Esophagus squamous epithelium (tissue), 5 donors: ENCODE results near the gene UGP2. TPM values are rescaled to one million over a fixed set of nuclear protein-coding genes. Genes with fewer than 3 reads are reported as not detected.

Experiments
- DNase-seq: peaks from one replicate; lab custom pipeline; 2025; lab: John Stamatoyannopoulos, UW
- H3K27ac ChIP-seq, 4 donors: fragments of 200-600 bp; sonication (generic); one replicate each; pipeline ENCODE4 v1.5.1; 2016 to 2019; ENCODE audit warnings: mild to moderate bottlenecking in 1 of 4
- H3K27me3 ChIP-seq, 4 donors: fragments of 200-600 bp; sonication (generic); 1 replicate in 3 of 4; 2 replicates in 1 of 4; pipeline versions ENCODE4 v1.5.1 to v1.6.0; 2017 to 2021; ENCODE audit warnings: antibody characterized with exemption in 1 of 4
- H3K36me3 ChIP-seq, 3 donors: fragments of 200-600 bp; sonication (generic); one replicate each; pipeline ENCODE4 v1.5.1; 2016 to 2019
- H3K4me1 ChIP-seq, 3 donors: fragments of 200-600 bp; sonication (generic); one replicate each; pipeline ENCODE4 v1.5.1; 2017 to 2019
- H3K4me3 ChIP-seq, 4 donors: fragments of 200-600 bp; sonication (generic); 1 replicate in 3 of 4; 2 replicates in 1 of 4; pipeline ENCODE4 v1.5.1; 2016 to 2019; ENCODE audit warnings: mild to moderate bottlenecking in 2 of 4, moderate library complexity in 1 of 4
- H3K9me3 ChIP-seq, 3 donors: fragments of 200-600 bp; sonication (generic); one replicate each; pipeline ENCODE4 v1.5.1; 2016 to 2019
- POLR2A ChIP-seq, 4 donors: fragments of 450-650 bp; IDR thresholded peaks; one replicate each; pipeline ENCODE4 v1.6.1; 2017; ENCODE audit warnings: antibody characterized with exemption in 4 of 4, mild to moderate bottlenecking in 4 of 4, moderate library complexity in 3 of 4
- WGBS, 2 donors: methylation state at CpG; one replicate each; pipeline ENCODE4 v1.1.5; 2018; 5-methylcytosine and 5-hydroxymethylcytosine counted together
- intact Hi-C: fragments of 100-400 bp; cut with DNase I; formaldehyde crosslinking; loops from one replicate; pipeline ENCODE4 v1.15.0; 2022
- total RNA-seq, 4 donors: library from RNA; depleted of rRNA; stranded (reverse); fragments of >200 nt; gene quantifications; one replicate each; pipeline ENCODE4 v1.1.0, GENCODE V29; 2016
- TF ChIP-seq, protein P1 (sequence below), 6 experiments: fragments of 450-650 bp in 4 of 6; fragments of 200-600 bp in 2 of 6; sonication (generic) in 2 of 6; IDR thresholded peaks; one replicate each; pipeline ENCODE4 v1.5.1; 2016 to 2019; ENCODE audit warnings: antibody characterized with exemption in 6 of 6, mild to moderate bottlenecking in 4 of 6, moderate library complexity in 4 of 6
- donor health status: DM: yes; HTN: yes; CAD: no.

The UGP2 gene
- total RNA-seq, 4 donors from 2014 or later: 70.1 to 110 (median 99.5) TPM

DNA sequence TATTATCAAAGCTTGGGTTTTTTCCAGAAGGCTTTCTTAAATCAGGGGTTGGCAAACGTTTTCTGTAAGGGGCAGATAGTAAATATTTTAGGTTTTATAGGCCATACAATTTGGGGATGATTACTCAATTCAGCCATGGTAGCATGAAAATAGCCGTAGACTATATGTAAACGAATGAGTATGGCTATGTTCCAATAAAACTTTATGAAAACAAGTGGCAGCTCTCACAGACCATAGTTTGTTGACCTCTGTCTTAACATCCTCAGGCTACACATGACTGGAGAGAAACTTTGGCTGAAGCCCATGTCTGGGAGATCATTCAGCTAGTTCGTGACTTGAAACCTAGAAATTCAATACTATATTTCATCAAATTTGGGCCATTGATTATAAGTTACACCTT, 30.2 kb downstream of the UGP2 start:
- intact Hi-C loops: no loop called here
- no peaks in the 10 kb centered on the region for H3K9me3 ChIP-seq
- DNase-seq: no peak
- peaks cover 0 to 35% (median 0%) of the 10 kb centered on the region in 3 donors for H3K36me3 ChIP-seq
- H3K27ac ChIP-seq: no peak overlapping the region
- peaks cover 9 to 64% (median 23%) of the 10 kb centered on the region in 3 donors for H3K4me1 ChIP-seq
- H3K4me3 ChIP-seq: no peak overlapping the region
- WGBS, 2 donors: 63 to 69% methylated on average over 4 of the region's 4 CpGs
- H3K27me3 ChIP-seq: no peaks in the 10 kb centered on the region
- TF ChIP-seq POLR2A (IDR thresholded peaks at IDR 0.05): no peak
- TF ChIP-seq, protein P1, sequence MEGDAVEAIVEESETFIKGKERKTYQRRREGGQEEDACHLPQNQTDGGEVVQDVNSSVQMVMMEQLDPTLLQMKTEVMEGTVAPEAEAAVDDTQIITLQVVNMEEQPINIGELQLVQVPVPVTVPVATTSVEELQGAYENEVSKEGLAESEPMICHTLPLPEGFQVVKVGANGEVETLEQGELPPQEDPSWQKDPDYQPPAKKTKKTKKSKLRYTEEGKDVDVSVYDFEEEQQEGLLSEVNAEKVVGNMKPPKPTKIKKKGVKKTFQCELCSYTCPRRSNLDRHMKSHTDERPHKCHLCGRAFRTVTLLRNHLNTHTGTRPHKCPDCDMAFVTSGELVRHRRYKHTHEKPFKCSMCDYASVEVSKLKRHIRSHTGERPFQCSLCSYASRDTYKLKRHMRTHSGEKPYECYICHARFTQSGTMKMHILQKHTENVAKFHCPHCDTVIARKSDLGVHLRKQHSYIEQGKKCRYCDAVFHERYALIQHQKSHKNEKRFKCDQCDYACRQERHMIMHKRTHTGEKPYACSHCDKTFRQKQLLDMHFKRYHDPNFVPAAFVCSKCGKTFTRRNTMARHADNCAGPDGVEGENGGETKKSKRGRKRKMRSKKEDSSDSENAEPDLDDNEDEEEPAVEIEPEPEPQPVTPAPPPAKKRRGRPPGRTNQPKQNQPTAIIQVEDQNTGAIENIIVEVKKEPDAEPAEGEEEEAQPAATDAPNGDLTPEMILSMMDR (IDR thresholded peaks at IDR 0.05): no peak

- intact Hi-C loops: no loop called here
- WGBS, 2 donors: 43 to 64% methylated on average over 6 of the region's 6 CpGs
Observed at GRCh38 chr2:63872571-63873328, 31.1 kb downstream of the UGP2 start.

DNA sequence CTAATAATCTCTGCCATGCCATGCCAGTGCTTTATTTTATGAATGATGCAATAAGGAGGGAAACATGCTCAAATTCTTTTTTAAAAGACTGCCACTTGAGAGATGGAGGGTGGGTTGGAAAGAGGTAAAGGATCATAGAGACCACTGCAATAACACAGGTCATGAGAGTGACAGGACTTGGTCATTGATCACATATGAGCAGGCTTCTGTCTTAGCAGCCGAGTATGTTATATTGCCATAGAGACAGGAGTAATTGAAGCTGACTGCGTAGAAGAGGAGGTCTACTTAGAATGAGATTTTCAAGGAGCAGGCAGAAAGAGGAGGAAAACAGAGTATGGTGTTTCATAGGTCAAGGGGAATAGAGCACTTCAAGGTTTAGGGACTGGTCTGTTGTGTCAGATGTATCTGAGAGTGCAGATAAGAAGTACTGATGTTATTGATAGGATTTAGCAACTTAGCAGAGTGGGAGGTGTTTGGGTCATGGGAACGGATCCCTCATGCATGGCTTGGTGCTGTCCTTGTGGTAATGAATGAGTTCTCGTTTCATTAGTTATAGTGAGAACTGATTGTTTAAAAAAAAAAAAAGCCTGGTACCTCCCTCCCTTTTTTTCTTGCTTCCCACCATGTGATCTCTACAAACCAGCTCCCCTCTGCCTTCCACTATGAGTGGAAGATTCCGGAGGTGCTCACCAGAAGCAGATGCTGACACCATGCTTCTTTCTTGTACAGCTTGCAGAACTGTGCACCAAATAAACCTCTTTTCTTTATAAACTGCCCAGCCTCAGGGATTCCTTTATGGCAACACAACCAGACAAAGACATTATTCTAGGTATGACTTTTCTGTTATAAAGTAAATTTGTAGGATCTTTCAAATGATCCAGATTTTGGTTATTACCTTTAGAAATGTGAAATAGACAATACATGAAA, 32.8 kb downstream of the UGP2 start:
- 84 to 89% methylated on average over 5 of the region's 5 CpGs for WGBS, 2 donors
- no peak for TF ChIP-seq POLR2A (IDR thresholded peaks at IDR 0.05)
- TF ChIP-seq, protein P1 (IDR thresholded peaks at IDR 0.05): no peak
- H3K27me3 ChIP-seq: no peaks in the 10 kb centered on the region
- peaks cover 9 to 68% (median 23%) of the 10 kb centered on the region in 3 donors for H3K4me1 ChIP-seq
- peak overlapping the region in 1 of 4 donors; percentile 81 for H3K27ac ChIP-seq
- intact Hi-C loops: no loop called here
- H3K9me3 ChIP-seq: no peaks in the 10 kb centered on the region
- H3K4me3 ChIP-seq: no peak overlapping the region
- H3K36me3 ChIP-seq: peaks cover 0 to 35% (median 0%) of the 10 kb centered on the region in 3 donors
- DNase-seq: no peak

More at GRCh38 chr2:63872571-63873328, 31.1 kb downstream of the UGP2 start:
- TF ChIP-seq, protein P1 (IDR thresholded peaks at IDR 0.05): no peak
- TF ChIP-seq POLR2A (IDR thresholded peaks at IDR 0.05): no peak
- no peaks in the 10 kb centered on the region for H3K9me3 ChIP-seq
- H3K36me3 ChIP-seq: peaks cover 0 to 38% (median 0%) of the 10 kb centered on the region in 3 donors
- H3K27me3 ChIP-seq: no peaks in the 10 kb centered on the region
- peaks cover 9 to 68% (median 23%) of the 10 kb centered on the region in 3 donors for H3K4me1 ChIP-seq
- no peak overlapping the region for H3K27ac ChIP-seq
- no peak overlapping the region for H3K4me3 ChIP-seq
- no peak for DNase-seq

- Histone ChIP-seq H3K4me3 (no peak overlapping the region), H3K36me3 (peaks cover 0 to 35% (median 0%) of the 10 kb centered on the region in 3 donors), H3K4me1 (peaks cover 9 to 68% (median 23%) of the 10 kb centered on the region in 3 donors), H3K27ac (peak overlapping the region in 2 of 4 donors; percentile 18 to 81), H3K27me3 (no peaks in the 10 kb centered on the region), H3K9me3 (no peaks in the 10 kb centered on the region)
- DNase-seq: no peak
- 30 to 32% methylated on average over 1 of the region's 1 CpG for WGBS, 2 donors
- intact Hi-C loops: no loop called here
- TF ChIP-seq, protein P1 (IDR thresholded peaks at IDR 0.05): no peak
- TF ChIP-seq POLR2A (IDR thresholded peaks at IDR 0.05): no peak
Observed at GRCh38 chr2:63875131-63875527, 33.4 kb downstream of the UGP2 start.
